ENCODE data around the gene CCDC27. TPM values are rescaled to one million over a fixed set of nuclear protein-coding genes. Genes with fewer than 3 reads are reported as not detected.

The CCDC27 gene
- total and polyA plus RNA-seq, 4 experiments from 2014 or later, result not detected

DNA sequence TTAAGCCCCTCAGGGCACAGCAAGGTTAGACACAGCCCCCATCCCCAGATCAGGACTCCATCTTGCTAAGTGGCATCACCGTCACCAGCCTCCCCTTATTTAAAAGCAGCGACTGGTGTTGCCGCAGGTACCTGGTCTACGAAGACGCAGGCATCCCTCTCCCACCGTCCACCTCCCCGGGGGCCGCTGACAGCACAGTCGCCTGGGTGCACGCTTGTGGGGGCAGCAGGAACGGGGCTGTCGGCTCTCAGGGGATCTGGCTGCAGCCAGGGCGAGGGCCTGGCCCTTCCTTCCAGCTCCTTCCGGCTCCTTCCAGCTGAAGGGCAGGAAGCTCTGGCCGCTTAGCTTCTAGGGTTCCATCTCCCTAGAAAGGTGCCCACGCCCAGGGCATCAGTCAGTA lies 17.6 kb upstream of the CCDC27 start:
- Histone ChIP-seq H3K27ac (ENCODE audit: low read depth, low read length) (no peak overlapping the region), H3K27me3 (ENCODE audit: insufficient read depth, low read length) (no peaks in the 10 kb centered on the region), H3K36me3 (ENCODE audit: insufficient read depth, low read length) (peaks cover 6% of the 10 kb centered on the region), H3K9me3 (ENCODE audit: control insufficient read depth in 1 of 2, low read length in 2 of 2) (no peaks in the 10 kb centered on the region), H3K4me3 (ENCODE audit: low read length in 2 of 2) (no peak overlapping the region), H3K4me1 (ENCODE audit: insufficient read depth, low read length) (no peaks in the 10 kb centered on the region)
- Mint-ChIP-seq H3K4me1 (no peaks in the 10 kb centered on the region), H3K27me3 (no peaks in the 10 kb centered on the region), H3K36me3 (peaks cover 6 to 15% of the 10 kb centered on the region in 2 donors), H3K27ac (no peak overlapping the region), H3K4me3 (no peak overlapping the region), H3K9me3 (no peaks in the 10 kb centered on the region)
- no peak for DNase-seq
- ChIA-PET POLR2A (ENCODE audit: partially characterized antibody) (no interaction called here), CTCF (ENCODE audit: partially characterized antibody) (no interaction called here)
- intact Hi-C loops (cut with micrococcal nuclease), result no loop called here

DNA sequence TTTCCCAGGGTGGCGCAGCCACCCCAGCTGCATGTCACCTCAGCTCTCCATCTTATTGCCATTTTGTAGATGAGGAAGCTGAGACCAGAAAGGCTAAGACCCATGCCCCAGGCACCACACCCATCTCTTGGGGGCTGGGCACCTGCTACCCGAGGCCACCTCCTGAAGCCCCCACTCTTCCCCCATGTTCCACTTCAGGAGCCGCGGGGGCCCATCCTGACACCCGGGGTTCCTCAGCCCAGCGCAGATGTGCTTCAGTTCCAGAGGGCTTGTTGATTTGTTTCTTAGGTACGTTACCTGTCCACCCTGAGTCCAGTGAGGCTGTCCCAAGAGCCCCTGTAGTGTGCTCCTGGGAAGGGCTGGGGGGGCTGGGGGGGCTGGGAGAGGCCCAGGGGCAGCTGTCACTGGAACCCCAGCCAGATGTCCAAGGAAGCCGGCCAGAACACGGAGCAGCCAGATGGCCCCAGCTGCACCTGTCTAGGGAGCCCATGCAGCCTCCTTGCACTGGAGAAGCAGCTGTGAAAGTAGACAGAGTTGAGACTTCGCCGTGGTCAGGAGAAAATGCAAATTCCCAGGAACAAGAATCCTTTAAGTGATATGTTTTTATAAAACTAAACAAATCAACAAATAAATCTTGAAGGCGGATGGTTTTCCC lies 17.1 kb upstream of the CCDC27 start:
- Mint-ChIP-seq H3K9me3 (no peaks in the 10 kb centered on the region), H3K36me3 (peaks cover 6 to 15% of the 10 kb centered on the region in 2 donors), H3K4me3 (no peak overlapping the region), H3K27ac (no peak overlapping the region), H3K27me3 (no peaks in the 10 kb centered on the region), H3K4me1 (no peaks in the 10 kb centered on the region)
- Histone ChIP-seq H3K27ac (ENCODE audit: low read depth, low read length) (no peak overlapping the region), H3K4me1 (ENCODE audit: insufficient read depth, low read length) (no peaks in the 10 kb centered on the region), H3K9me3 (ENCODE audit: control insufficient read depth in 1 of 2, low read length in 2 of 2) (no peaks in the 10 kb centered on the region), H3K27me3 (ENCODE audit: insufficient read depth, low read length) (no peaks in the 10 kb centered on the region), H3K4me3 (ENCODE audit: low read length in 2 of 2) (no peak overlapping the region), H3K36me3 (ENCODE audit: insufficient read depth, low read length) (peaks cover 6% of the 10 kb centered on the region)
- DNase-seq, result no peak
- intact Hi-C loops (cut with micrococcal nuclease), result no loop called here
- ChIA-PET CTCF (ENCODE audit: partially characterized antibody) (no interaction called here), POLR2A (ENCODE audit: partially characterized antibody) (no interaction called here)

DNA sequence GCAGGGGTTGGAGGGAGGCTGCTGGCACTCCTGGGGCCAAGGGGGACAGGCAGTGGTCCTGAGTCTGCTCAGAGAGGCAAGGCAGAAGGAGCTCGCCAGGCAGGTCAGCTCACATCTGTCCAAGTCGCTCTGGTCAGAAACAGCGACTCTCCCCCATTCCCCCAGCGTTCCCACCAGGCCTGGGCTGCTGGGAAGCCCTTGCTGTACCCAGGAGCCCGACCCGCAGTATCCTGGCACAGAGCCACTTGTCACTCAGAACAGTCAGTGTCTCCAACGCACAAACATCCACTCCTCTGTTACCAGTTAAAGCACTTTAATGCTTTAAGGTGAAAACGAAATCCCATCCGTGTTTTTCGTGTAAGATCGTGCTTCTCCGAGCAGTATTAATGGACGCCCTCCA lies 16.6 kb upstream of the CCDC27 start:
- peak overlapping the region in 1 of 7 donors; percentile 61 for H3K27ac Mint-ChIP-seq
- H3K27me3 Mint-ChIP-seq, result no peaks in the 10 kb centered on the region
- Histone ChIP-seq H3K27ac (ENCODE audit: low read depth, low read length) (no peak overlapping the region), H3K4me1 (ENCODE audit: insufficient read depth, low read length) (no peaks in the 10 kb centered on the region), H3K9me3 (ENCODE audit: control insufficient read depth in 1 of 2, low read length in 2 of 2) (no peaks in the 10 kb centered on the region), H3K27me3 (ENCODE audit: insufficient read depth, low read length) (no peaks in the 10 kb centered on the region), H3K36me3 (ENCODE audit: insufficient read depth, low read length) (peaks cover 6% of the 10 kb centered on the region), H3K4me3 (ENCODE audit: low read length in 2 of 2) (no peak overlapping the region)
- H3K4me3 Mint-ChIP-seq, result no peak overlapping the region
- DNase-seq, result no peak
- POLR2A ChIA-PET (ENCODE audit: partially characterized antibody), result no interaction called here
- no peaks in the 10 kb centered on the region for H3K9me3 Mint-ChIP-seq
- intact Hi-C loops (cut with micrococcal nuclease), result no loop called here
- peaks cover 6 to 16% of the 10 kb centered on the region in 2 donors for H3K36me3 Mint-ChIP-seq
- no peaks in the 10 kb centered on the region for H3K4me1 Mint-ChIP-seq
- CTCF ChIA-PET (ENCODE audit: partially characterized antibody), result no interaction called here

DNA sequence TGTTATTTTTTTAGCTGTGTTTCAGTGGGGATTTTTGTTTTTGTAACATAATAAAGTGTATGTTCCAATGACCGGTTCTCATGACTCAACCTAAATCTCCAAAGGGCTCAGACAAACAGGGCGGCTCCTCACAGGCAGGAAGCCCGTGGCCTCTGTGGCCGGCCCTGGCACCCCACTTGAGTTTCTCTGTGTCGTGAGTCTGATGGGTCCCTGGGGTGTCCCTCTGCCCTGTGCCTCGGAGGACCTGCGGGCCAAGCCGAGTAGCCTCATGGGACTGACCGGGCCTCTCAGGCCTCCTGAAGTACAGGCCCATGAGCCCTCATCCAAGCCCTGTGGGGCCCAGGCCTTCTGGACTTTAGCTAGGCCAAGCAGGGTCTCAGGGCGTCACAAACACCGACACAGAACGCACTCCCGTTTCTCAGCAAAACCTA lies 16.1 kb upstream of the CCDC27 start:
- no peaks in the 10 kb centered on the region for H3K27me3 ChIP-seq (ENCODE audit: insufficient read depth, low read length)
- H3K27ac ChIP-seq (ENCODE audit: low read depth, low read length), result no peak overlapping the region
- no peak overlapping the region for H3K4me3 ChIP-seq (ENCODE audit: low read length in 2 of 2)
- peak overlapping the region in 1 of 7 donors; percentile 61 for H3K27ac Mint-ChIP-seq
- intact Hi-C loops (cut with micrococcal nuclease), result no loop called here
- H3K36me3 ChIP-seq (ENCODE audit: insufficient read depth, low read length), result peaks cover 6% of the 10 kb centered on the region
- no peak overlapping the region for H3K4me3 Mint-ChIP-seq
- no peaks in the 10 kb centered on the region for H3K9me3 ChIP-seq (ENCODE audit: control insufficient read depth in 1 of 2, low read length in 2 of 2)
- H3K9me3 Mint-ChIP-seq, result no peaks in the 10 kb centered on the region
- no peaks in the 10 kb centered on the region for H3K4me1 ChIP-seq (ENCODE audit: insufficient read depth, low read length)
- POLR2A ChIA-PET (ENCODE audit: partially characterized antibody), result no interaction called here
- CTCF ChIA-PET (ENCODE audit: partially characterized antibody), result no interaction called here
- H3K4me1 Mint-ChIP-seq, result no peaks in the 10 kb centered on the region
- DNase-seq, result no peak
- no peaks in the 10 kb centered on the region for H3K27me3 Mint-ChIP-seq
- peaks cover 7 to 19% of the 10 kb centered on the region in 2 donors for H3K36me3 Mint-ChIP-seq

DNA sequence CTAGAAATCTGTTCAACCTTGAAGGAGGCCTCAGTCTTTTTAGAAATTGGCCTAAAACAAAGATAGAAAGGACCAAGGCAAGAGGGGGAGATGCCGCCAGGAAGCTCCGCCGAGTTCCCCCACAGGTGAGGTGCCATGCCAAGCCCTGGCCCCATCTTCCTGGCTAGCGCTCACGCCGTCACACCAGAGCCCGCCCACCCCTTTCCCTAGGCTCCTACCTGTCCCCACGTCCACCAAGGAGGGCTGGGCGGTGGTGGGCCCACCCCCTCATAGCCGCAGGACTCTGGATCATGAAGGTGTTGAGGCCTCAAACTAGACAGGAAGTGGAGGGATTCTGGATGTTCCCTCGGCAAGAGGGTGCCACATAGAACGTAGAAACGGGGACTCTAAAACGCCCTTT lies 15.5 kb upstream of the CCDC27 start:
- Histone ChIP-seq H3K4me1 (ENCODE audit: insufficient read depth, low read length) (no peaks in the 10 kb centered on the region), H3K4me3 (ENCODE audit: low read length in 2 of 2) (no peak overlapping the region), H3K27me3 (ENCODE audit: insufficient read depth, low read length) (no peaks in the 10 kb centered on the region), H3K9me3 (ENCODE audit: control insufficient read depth in 1 of 2, low read length in 2 of 2) (no peaks in the 10 kb centered on the region), H3K36me3 (ENCODE audit: insufficient read depth, low read length) (peaks cover 6% of the 10 kb centered on the region), H3K27ac (ENCODE audit: low read depth, low read length) (no peak overlapping the region)
- Mint-ChIP-seq H3K27me3 (no peaks in the 10 kb centered on the region), H3K4me1 (peaks cover 0 to 1% (median 0%) of the 10 kb centered on the region in 4 donors), H3K9me3 (no peaks in the 10 kb centered on the region), H3K27ac (no peak overlapping the region), H3K4me3 (no peak overlapping the region), H3K36me3 (peaks cover 12 to 23% of the 10 kb centered on the region in 2 donors)
- no peak for DNase-seq
- intact Hi-C loops (cut with micrococcal nuclease), result no loop called here
- ChIA-PET POLR2A (ENCODE audit: partially characterized antibody) (no interaction called here), CTCF (ENCODE audit: partially characterized antibody) (no interaction called here)

DNA sequence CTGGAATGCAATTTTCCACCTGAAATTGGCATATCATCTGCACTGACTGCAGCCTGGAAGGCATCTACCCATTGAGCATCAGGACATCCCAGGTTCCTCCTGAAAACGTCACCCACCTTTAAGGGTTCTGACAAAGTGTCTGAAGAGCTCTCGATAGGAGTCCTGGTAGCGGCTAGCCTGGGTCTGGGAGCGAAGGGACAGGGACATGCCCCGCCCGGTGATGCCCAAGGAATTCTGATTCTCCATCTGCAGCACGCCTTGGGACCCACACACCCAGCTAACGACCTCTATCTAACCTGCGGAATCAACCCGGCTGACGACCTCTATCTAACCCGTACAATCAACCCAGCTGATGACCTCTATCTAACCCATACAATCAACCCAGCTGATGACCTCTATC lies 13.3 kb upstream of the CCDC27 start:
- no peak overlapping the region for H3K4me3 Mint-ChIP-seq
- no peak for DNase-seq
- no peaks in the 10 kb centered on the region for H3K27me3 ChIP-seq (ENCODE audit: insufficient read depth, low read length)
- no peaks in the 10 kb centered on the region for H3K9me3 Mint-ChIP-seq
- no peak overlapping the region for H3K27ac ChIP-seq (ENCODE audit: low read depth, low read length)
- H3K4me1 Mint-ChIP-seq, result peaks cover 2 to 6% (median 3%) of the 10 kb centered on the region in 4 donors
- H3K9me3 ChIP-seq (ENCODE audit: control insufficient read depth in 1 of 2, low read length in 2 of 2), result no peaks in the 10 kb centered on the region
- ChIA-PET CTCF (ENCODE audit: partially characterized antibody) (interaction anchor here (2.6 kb wide), 1 partner anchor 14 kb away, joined by 8 read pairs; no protein-coding TSS in a partner anchor), POLR2A (ENCODE audit: partially characterized antibody) (no interaction called here)
- no peaks in the 10 kb centered on the region for H3K4me1 ChIP-seq (ENCODE audit: insufficient read depth, low read length)
- H3K36me3 ChIP-seq (ENCODE audit: insufficient read depth, low read length), result peaks cover 12% of the 10 kb centered on the region
- no peak overlapping the region for H3K4me3 ChIP-seq (ENCODE audit: low read length in 2 of 2)
- H3K27me3 Mint-ChIP-seq, result no peaks in the 10 kb centered on the region
- H3K27ac Mint-ChIP-seq, result no peak overlapping the region
- H3K36me3 Mint-ChIP-seq, result peaks cover 18 to 38% of the 10 kb centered on the region in 2 donors
- intact Hi-C loops (cut with micrococcal nuclease), result no loop called here

DNA sequence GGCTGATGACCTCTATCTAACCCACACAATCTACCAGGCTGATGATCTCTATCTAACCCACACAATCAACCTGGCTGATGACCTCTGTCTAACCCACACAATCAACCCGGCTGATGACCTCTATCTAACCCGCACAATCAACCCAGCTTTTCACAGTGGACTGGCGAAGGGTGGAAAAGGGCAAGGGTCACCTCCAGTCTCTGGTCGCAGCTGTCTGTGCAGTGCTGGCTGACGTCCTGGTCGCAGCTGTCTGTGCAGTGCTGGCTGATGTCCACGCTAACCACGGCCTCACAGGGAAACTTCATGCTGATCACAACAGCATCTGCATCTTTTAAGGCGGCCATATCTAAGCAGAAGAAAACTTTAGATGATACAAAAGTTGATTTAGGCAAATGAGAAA lies 12.2 kb upstream of the CCDC27 start:
- peaks cover 12% of the 10 kb centered on the region for H3K36me3 ChIP-seq (ENCODE audit: insufficient read depth, low read length)
- ChIA-PET CTCF (ENCODE audit: partially characterized antibody) (interaction anchor here (2.6 kb wide), 1 partner anchor 16 kb away, joined by 8 read pairs; no protein-coding TSS in a partner anchor), POLR2A (ENCODE audit: partially characterized antibody) (no interaction called here)
- Mint-ChIP-seq H3K36me3 (peaks cover 18 to 39% of the 10 kb centered on the region in 2 donors), H3K9me3 (no peaks in the 10 kb centered on the region), H3K4me1 (peaks cover 3 to 11% (median 9%) of the 10 kb centered on the region in 4 donors), H3K27me3 (no peaks in the 10 kb centered on the region), H3K4me3 (no peak overlapping the region), H3K27ac (no peak overlapping the region)
- H3K27ac ChIP-seq (ENCODE audit: low read depth, low read length), result no peak overlapping the region
- no peak for DNase-seq
- intact Hi-C loops (cut with micrococcal nuclease), result no loop called here
- H3K9me3 ChIP-seq (ENCODE audit: control insufficient read depth in 1 of 2, low read length in 2 of 2), result no peaks in the 10 kb centered on the region
- no peak overlapping the region for H3K4me3 ChIP-seq (ENCODE audit: low read length in 2 of 2)
- H3K4me1 ChIP-seq (ENCODE audit: insufficient read depth, low read length), result no peaks in the 10 kb centered on the region
- H3K27me3 ChIP-seq (ENCODE audit: insufficient read depth, low read length), result no peaks in the 10 kb centered on the region

Measured in CD4-positive, alpha-beta memory T cell (primary cell).